GM18519 (cell line): ENCODE data around the gene TMEM248.
"Not testable (repeated sequence)": the region's sequence is repeated elsewhere in the genome, so short reads cannot be mapped to it uniquely, and the experiment has no call there.

Source experiments
- ATAC-seq: cut with Tn5 transposase; IDR thresholded peaks from one replicate; pipeline ENCODE4 v1.9.1; 2021; ENCODE audit warnings: mild to moderate bottlenecking, moderate library complexity; ENCODE audit not compliant: unreplicated experiment, low FRiP score

The TMEM248 gene

DNA sequence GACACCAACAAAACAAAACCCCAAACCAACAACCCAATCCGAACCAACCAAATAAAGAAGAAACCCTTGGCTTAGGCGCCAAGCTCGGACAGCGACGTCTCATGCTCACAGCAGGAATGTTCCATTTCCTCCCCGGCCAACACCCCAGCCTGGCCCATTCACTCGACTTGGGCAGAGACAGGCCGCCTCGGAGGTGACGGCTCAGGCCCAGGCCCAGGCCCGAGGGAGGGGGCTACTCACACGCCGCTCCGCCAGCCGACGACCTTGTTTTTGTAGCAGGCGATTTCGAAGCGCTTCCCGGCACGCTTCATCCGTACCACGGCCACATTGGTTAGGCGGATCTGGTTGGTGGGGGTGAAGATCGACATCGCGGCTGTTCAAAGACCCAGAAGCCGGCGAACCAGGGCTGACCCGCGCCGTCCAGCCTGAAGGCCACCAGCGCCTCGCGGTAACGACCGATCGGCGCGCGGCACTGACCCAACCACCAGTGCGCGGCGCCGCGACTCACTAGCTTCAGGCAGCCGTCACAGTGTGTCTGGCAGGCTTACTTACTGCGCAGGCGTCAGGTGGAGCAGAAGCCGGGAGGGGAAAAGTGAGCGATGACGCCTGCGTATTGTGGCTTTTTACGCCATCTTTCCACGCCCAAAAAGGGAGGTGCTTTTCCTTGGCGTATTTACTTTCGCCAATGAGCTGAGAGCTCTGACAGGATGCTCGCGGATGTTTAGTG, 74.2 kb downstream of the TMEM248 start, which contains the start of gene SBDS:
Gene SBDS, minus strand, starts transcription at position 537 of the 727 bp plus-strand sequence. Its CDS starts 169 bp downstream, at position 368.
- ATAC-seq: peak; percentile 67

DNA sequence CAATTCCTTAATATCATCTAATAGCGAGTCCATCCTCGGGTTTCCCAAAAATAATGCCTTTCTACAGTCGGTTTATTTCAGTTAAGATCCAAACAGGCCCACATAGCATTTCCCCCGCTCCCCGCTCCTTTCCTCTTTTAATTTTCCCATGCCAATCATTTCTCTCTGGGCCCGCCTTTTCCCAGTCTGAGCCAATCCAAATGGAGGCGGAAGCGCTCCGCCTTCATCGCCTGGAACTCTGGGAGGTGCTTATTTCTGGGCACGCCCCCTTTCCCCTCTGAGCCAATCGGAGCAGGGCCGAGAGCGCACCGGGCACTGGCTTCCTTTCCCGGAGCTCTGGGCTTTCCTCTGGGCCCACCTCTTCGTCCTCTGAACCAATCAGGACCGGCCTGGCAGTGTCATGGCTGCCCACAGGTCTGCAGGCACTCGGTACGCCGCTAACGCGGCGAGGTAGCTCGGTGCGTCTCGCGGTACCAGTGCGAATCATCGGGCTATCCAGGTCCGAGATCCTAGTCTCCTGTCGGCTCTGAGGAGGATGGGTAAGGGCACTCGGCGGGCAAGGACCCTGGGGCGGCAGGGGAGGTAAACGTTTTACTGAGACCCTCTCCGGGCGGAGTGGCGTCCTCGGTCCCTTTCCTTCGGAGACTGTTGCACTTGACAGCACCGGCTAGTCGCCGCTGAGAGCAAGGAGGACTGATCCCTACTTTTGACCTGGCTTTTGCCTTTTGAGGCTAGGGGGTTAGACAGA, 75.6 kb downstream of the TMEM248 start, which contains the start of gene TYW1:
Gene TYW1, plus strand, starts transcription at position 390 of the 748 bp plus-strand sequence. Its CDS starts 146 bp downstream, at position 536.
- peak; percentile 76 for ATAC-seq

DNA sequence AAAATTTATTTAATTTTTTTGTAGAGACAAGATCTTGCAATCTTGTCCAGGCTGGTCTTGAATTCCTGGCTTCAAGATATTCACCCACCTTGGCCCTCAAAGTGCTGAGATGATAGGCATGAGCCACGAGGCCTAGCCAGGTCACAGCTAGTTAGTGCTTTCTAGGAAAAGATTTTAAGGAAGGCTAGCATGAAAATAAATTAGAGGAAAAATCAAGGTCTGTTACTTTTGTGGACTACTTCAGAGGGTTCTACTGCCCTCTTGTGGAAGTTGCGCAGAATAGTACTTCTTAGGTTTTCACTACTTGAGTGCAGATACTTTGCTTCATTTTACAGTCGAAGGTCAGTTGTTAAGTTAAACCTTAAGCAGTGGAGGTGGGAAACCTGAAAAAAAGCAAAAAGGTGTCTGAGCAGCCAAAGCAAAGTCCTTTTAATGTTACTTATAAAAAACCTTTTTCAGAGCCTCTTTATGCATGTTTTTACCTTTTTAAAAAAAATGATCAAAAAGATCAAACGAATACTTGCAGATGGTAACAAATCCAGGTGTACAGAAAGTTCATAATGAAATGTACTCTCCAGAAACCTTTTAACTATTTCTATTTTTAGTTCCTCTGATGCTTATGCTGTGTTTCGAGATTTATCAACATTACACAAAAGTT, 79.7 kb downstream of the TMEM248 start:
- not testable (repeated sequence) for ATAC-seq

DNA sequence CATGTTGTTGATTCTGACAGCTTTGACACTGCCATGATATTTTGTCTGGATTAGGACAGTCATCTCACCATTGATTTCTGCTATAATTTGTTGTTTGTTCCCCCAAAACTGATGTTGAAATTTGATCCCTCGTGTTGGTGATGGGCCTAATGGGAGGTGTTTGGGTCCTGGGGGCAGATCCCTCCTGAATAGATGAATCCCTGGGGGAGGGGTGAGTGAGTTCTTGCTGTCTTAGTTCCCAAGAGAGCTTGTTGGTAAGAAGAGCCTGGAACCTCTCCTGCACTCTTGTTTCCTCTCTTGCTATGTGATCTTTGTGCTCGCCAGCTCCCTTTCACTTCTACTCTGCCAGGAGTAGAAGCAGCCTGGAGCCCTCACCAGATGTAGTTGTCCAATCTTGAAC, 83.1 kb downstream of the TMEM248 start:
- not testable (repeated sequence) for ATAC-seq

DNA sequence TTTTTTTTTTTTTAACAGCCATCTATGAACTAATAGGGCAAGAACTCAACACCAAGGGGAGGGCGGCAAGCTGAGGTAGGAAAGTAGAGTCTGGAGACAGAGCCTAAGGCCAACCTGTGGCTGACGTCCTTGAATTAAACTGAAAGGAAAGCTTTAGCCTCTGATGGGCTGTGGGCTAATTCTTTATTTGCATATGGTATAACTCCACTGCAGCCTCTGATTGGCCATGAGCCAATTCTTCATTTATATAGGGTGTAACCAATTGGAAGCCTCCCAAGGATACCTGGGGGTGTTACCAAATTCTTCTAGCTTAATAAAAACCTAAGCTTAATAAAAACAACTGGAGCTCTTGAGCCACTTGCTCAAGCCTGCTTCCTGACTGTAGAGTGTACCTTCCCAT, 85.9 kb downstream of the TMEM248 start:
- no peak for ATAC-seq
